Panc1 (cell line): ENCODE measurements around the gene TTC13. TPM values are rescaled to one million over a fixed set of nuclear protein-coding genes. Genes with fewer than 3 reads are reported as not detected.

Source experiments
- ATAC-seq: fragments of 200-7000 bp; cut with Tn5 transposase; 2 replicates; pipeline ENCODE4 v1.9.1; 2020; ENCODE audit warnings: mild to moderate bottlenecking, moderate library complexity
- BruUV-seq: library from RNA; stranded (reverse); fragments of 400-500 nt; replicated peaks from 2 replicates; lab custom pipeline; 2021; lab: Mats Ljungman, UMichigan
- CTCF ChIA-PET: fragments of 300-600 bp; sonication (Branson Sonifier 250); formaldehyde crosslinking; loops from one replicate; lab custom pipeline; 2022; ENCODE audit warnings: antibody characterized with exemption; lab: Charles Lee
- POLR2A ChIA-PET: fragments of 300-600 bp; sonication (Branson Sonifier 250); formaldehyde crosslinking; loops from one replicate; lab custom pipeline; 2022; ENCODE audit warnings: antibody characterized with exemption; lab: Charles Lee
- DNase-seq: peaks from one replicate; pipeline ENCODE4 v3.0.0-alpha.2; 2010; ENCODE audit warnings: low read depth, low spot score
- H3K27ac ChIP-seq: 2 replicates; pipeline ENCODE4 v1.5.1; 2011; ENCODE audit warnings: mild to moderate bottlenecking, low read length, inconsistent platforms
- H3K27me3 ChIP-seq: fragments of 200-500 bp; sonication (Bioruptor generic); 2 replicates; pipeline ENCODE4 v1.6.0; 2014; ENCODE audit warnings: low read length, inconsistent platforms; ENCODE audit not compliant: control insufficient read depth, insufficient read depth
- H3K36me3 ChIP-seq: fragments of 200-500 bp; sonication (Bioruptor generic); 2 replicates; pipeline ENCODE4 v1.5.1; 2014; ENCODE audit warnings: inconsistent platforms, mild to moderate bottlenecking, low read length, moderate library complexity; ENCODE audit not compliant: control insufficient read depth, insufficient read depth
- H3K4me1 ChIP-seq: 2 replicates; pipeline ENCODE4 v1.5.1; 2011; ENCODE audit warnings: inconsistent platforms, mild to moderate bottlenecking, low read length, moderate library complexity; ENCODE audit not compliant: control insufficient read depth, insufficient read depth
- H3K4me3 ChIP-seq, 2 experiments: 2 replicates each; pipeline ENCODE4 v1.5.1; 2011 to 2012; ENCODE audit warnings: low read depth in 2 of 2, low read length in 2 of 2, mild to moderate bottlenecking in 2 of 2, inconsistent platforms in 1 of 2, moderate library complexity in 1 of 2
- H3K9me3 ChIP-seq: fragments of 200-500 bp; sonication (Bioruptor generic); 2 replicates; pipeline ENCODE4 v1.5.1; 2014; ENCODE audit warnings: low read depth, mild to moderate bottlenecking, inconsistent platforms, low read length, moderate library complexity; ENCODE audit not compliant: control insufficient read depth, insufficient read depth
- POLR2AphosphoS5 ChIP-seq: IDR thresholded peaks from 2 replicates; pipeline ENCODE4 v1.6.1; 2012; ENCODE audit warnings: mild to moderate bottlenecking, low read depth, low read length, moderate library complexity
- SIN3A ChIP-seq: IDR thresholded peaks from 2 replicates; pipeline ENCODE4 v1.6.1; 2012; ENCODE audit warnings: low read depth, mild to moderate bottlenecking, low read length, moderate library complexity, borderline replicate concordance; ENCODE audit not compliant: insufficient read depth
- TCF7L2 ChIP-seq: IDR thresholded peaks from 2 replicates; pipeline ENCODE4 v1.6.1; 2011; ENCODE audit warnings: mild to moderate bottlenecking, low read depth, low read length, inconsistent platforms
- in situ Hi-C: cut with HindIII; loops from 2 replicates; pipeline ENCODE4 v1.10.0; 2016; ENCODE audit warnings: low sequenced_read_pairs, low pct_unique_long_range_greater_than_20kb
- intact Hi-C: fragments of 100-400 bp; cut with micrococcal nuclease; formaldehyde crosslinking; loops from one replicate; pipeline ENCODE4 v1.10.0; 2022; ENCODE audit not compliant: unreplicated experiment
- total RNA-seq: library from RNA; stranded (reverse); gene quantifications from one replicate; pipeline ENCODE4 v1.2.1, GENCODE V29; 2021; ENCODE audit not compliant: unreplicated experiment
- TF ChIP-seq, protein P1 (sequence below), 2 experiments: IDR thresholded peaks; 2 replicates each; pipeline ENCODE4 v1.6.1; 2011 to 2012; ENCODE audit warnings: low read depth in 2 of 2, control low read depth in 1 of 2, low read length in 1 of 2, mild to moderate bottlenecking in 1 of 2, moderate library complexity in 1 of 2; ENCODE audit not compliant: insufficient read depth in 1 of 2

TTC13 gene
- total RNA-seq, 1 experiment from 2014 or later, result 19.0 TPM

DNA sequence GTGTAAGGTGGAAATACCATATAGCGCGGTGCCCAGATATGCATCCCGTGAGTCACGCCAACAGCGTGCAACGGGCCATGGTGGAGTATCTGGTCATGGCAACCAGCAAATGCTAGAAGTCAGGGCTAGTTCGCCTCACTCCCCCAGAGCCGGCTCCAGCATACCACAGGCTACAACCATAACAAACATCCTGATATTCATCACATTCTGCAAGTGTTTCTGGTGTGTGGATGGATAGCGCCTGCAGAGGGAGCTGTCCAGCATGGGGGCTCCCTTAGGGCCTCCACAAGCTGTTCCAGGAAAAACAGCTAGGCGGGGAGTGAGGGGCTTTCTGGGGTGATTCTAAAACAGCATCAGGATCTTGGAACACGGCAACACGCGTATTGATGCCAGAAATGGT, 117.2 kb downstream of the TTC13 start:
- in situ Hi-C loops (no loop called here), intact Hi-C loops (no loop called here)
- H3K36me3 ChIP-seq, result no peaks in the 10 kb centered on the region
- H3K4me1 ChIP-seq, result peaks cover 44% of the 10 kb centered on the region
- DNase-seq, result no peak
- ATAC-seq, result no peak
- no peak overlapping the region for H3K27ac ChIP-seq
- BruUV-seq, result no TSS peak
- POLR2A ChIA-PET, result no interaction called here
- CTCF ChIA-PET, result no interaction called here
- no peak overlapping the region for H3K4me3 ChIP-seq
- TF ChIP-seq, protein P1, sequence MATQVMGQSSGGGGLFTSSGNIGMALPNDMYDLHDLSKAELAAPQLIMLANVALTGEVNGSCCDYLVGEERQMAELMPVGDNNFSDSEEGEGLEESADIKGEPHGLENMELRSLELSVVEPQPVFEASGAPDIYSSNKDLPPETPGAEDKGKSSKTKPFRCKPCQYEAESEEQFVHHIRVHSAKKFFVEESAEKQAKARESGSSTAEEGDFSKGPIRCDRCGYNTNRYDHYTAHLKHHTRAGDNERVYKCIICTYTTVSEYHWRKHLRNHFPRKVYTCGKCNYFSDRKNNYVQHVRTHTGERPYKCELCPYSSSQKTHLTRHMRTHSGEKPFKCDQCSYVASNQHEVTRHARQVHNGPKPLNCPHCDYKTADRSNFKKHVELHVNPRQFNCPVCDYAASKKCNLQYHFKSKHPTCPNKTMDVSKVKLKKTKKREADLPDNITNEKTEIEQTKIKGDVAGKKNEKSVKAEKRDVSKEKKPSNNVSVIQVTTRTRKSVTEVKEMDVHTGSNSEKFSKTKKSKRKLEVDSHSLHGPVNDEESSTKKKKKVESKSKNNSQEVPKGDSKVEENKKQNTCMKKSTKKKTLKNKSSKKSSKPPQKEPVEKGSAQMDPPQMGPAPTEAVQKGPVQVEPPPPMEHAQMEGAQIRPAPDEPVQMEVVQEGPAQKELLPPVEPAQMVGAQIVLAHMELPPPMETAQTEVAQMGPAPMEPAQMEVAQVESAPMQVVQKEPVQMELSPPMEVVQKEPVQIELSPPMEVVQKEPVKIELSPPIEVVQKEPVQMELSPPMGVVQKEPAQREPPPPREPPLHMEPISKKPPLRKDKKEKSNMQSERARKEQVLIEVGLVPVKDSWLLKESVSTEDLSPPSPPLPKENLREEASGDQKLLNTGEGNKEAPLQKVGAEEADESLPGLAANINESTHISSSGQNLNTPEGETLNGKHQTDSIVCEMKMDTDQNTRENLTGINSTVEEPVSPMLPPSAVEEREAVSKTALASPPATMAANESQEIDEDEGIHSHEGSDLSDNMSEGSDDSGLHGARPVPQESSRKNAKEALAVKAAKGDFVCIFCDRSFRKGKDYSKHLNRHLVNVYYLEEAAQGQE (IDR thresholded peaks at IDR 0.05; ENCODE audit: insufficient read depth in 1 of 2, low read depth in 2 of 2, low read length in 1 of 2), result peak; percentile 16 to 55; a peak in 1 of 4 replicates
- TF ChIP-seq POLR2AphosphoS5, result no peak
- no peaks in the 10 kb centered on the region for H3K9me3 ChIP-seq
- H3K27me3 ChIP-seq, result no peaks in the 10 kb centered on the region

DNA sequence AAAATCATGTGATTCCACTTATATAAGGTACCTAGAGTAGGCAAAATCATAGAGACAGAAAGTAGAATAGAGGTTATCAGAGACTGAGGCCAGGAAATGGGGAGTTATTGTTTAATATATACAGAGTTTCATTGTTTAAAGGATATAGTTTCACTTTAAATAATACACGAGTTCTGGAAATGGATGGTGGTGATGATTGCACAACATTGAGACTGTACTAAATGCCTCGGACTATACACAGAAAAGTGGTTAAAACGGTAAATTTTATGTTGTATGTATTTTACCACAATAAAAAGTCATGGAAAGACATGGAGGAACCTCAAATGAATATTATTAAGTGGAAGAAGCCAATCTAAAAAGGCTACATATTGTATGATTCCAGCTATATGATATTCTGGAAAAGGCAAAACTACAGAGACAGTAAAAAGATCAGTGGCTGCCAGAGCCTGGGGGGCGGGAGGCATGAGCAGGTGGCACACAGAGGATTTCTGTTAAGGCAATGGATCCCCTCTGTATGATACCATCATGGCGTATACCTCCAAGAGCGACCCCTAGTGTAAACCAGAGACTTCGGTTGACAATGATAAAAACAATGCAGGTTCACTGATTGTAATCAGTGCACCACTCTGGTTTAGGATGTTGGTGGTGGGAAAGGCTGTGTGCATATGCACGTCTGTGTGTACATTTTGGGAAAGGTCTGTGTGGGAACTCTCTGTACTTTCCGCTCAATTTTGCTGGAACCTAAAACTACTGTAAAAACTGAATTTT, 117.9 kb downstream of the TTC13 start:
- H3K36me3 ChIP-seq, result no peaks in the 10 kb centered on the region
- TF ChIP-seq, protein P1 (IDR thresholded peaks at IDR 0.05; ENCODE audit: insufficient read depth in 1 of 2, low read depth in 2 of 2, low read length in 1 of 2), result no peak
- no peak for TF ChIP-seq TCF7L2
- TF ChIP-seq SIN3A, result no peak
- BruUV-seq, result no TSS peak
- in situ Hi-C loops (no loop called here), intact Hi-C loops (no loop called here)
- no peaks in the 10 kb centered on the region for H3K9me3 ChIP-seq
- H3K27me3 ChIP-seq, result no peaks in the 10 kb centered on the region
- ATAC-seq (no peak), DNase-seq (no peak)
- peaks cover 37% of the 10 kb centered on the region for H3K4me1 ChIP-seq
- ChIA-PET POLR2A (no interaction called here), CTCF (no interaction called here)
- no peak overlapping the region for H3K4me3 ChIP-seq
- H3K27ac ChIP-seq, result no peak overlapping the region
